GM12873 (cell line): ENCODE results near the gene QARS1.
A peak's percentile ranks its signal among the peaks of the same experiment; 100 is the strongest.

Experiments
- CTCF ChIP-seq: IDR thresholded peaks from 2 replicates; pipeline ENCODE4 v1.5.1; 2012; ENCODE audit warnings: low read depth, mild to moderate bottlenecking, moderate library complexity, low read length, control low read depth; ENCODE audit not compliant: insufficient read depth; ENCODE audit errors: missing control alignments

QARS1 gene

DNA sequence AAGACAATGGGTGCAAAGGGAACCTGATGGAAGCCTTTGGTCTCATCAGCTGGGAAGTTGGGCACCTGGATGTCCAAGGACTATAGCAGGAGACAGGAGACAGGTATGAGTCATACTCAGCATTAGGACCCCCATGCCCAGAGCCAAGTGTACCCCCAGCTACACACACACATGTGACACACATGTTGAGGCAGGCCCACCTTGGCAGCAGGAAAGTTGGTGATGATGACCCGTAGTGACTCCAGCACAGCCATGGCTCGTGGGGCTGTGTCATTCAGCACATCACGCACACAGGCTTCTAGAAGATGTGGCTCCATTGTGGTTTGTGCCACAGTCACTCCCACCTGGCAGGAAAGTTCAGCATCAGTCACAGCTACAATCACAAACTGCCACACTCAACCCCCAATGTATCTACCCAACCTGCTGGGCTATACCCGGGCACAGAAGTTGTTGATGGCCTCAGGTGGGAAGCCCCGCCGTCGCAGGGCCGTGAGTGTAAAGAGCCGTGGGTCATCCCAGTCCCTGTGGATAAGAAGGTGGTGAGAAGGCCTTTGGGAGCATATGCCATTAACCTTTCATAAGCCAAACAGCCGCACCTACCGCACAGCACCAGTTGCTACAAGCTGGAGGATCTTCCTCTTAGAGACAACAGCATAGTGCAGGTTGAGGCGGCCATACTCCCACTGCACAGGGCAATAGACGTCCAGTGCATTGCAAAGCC, 5.5 kb downstream of the QARS1 start:
- no peak for TF ChIP-seq CTCF

- TF ChIP-seq CTCF: no peak
These were observed 6.1 kb downstream of the QARS1 start for GRCh38 chr3:49098429-49098828.

DNA sequence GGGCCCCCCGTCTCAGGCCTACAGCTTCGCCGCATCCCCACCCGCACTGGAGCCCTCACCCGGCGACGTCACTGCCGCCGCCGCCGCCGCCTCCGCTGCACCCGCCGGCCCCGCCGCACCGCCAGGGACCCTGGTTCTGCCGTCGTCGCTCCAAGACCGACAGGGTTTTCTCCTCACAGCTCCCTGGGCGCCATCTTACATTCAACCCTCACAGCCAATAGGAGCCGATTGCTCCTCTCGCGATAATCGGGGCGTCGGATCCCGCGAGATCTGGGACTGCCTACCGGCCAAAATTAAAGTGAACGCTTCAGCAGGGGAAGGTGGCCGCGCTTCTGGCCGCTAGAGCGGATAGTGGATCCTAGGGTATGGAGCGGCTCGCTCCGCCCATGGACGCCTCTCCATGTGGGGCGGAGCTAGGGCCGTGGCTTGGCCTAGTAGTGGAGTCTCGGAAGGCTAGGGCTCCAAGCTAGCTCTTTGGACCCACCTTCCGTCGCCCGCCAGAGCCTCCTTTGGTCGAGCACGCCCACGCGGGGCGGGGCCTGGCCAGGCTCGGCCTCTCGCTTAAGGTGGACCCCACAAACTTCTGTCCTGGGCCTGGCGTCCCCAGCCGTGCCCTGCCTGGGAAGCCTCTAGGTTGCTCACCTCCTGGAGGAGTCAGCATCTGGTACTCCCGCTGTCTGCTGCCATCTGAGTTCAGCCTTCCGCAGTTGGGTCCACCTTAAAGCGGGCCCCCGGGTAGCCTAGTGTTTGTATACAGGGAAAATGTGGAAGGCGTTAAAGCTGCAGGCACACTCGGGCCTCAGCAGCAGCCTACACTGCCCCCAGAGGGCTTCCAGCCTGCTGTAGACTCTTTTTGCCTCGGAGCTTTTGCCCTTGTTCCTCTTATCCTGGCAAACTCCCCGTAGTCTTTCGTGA, 10.4 kb downstream of the QARS1 start, which contains the start of gene QRICH1:
TSS of gene QRICH1 (minus strand) at position 219 of the 915 bp plus-strand sequence. CDS start 17,054 bp downstream, outside the sequence.
- peak; percentile 78 for TF ChIP-seq CTCF

DNA sequence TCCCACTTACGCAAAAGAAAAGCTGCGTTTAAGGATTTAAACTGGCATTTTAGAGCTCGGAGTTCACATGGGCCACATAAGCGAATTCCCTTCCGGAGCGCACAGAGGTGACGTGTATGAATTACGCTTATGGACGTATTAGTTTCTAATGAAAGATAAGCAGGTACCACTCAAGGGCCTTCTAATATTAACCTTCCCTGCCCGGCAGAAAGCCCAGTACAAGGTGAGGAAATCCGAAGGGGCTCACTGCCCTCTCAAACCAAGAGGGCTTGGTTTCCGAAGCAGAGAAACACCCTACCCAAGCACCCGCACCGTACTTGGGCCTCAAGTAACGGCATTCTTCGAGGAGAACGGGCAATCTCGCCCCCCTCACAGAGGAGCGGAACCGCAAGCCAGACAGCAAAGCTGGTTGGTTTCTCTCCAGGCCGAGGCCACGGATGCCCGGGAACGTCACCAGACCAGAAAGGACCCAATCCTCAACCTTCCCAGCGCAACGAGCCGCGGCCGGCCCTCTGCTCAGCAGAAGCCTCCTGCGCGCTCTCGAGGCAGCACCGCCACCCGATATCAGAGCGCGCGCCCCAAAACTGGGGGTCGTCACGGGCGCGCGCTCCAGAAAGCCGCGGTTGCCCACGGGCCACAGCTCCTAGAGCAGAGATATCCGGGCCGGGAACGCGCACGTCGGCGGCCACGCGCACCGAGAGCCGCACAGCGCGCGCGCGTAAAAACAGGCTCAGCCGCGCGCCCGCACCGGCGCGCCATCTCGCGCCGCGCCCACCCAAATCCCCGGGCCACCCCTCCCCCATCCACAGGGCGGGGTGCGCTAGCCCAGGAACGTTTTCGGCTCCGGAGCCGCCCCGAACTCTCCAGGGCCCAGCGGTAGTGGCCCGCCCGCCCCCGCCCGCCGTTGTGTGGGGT, 11.4 kb downstream of the QARS1 start:
- TF ChIP-seq CTCF: no peak

- no peak for TF ChIP-seq CTCF
These were observed 23.1 kb downstream of the QARS1 start for GRCh38 chr3:49081429-49081828.

GRCh38 chr3:49079270-49079669, 25.3 kb downstream of the QARS1 start:
- no peak for TF ChIP-seq CTCF
